ENCODE data around the gene CCL13.
A peak's percentile ranks its signal among the peaks of the same experiment; 100 is the strongest.
"Not testable (repeated sequence)": the region's sequence is repeated elsewhere in the genome, so short reads cannot be mapped to it uniquely, and the experiment has no call there.

Gene CCL13

DNA sequence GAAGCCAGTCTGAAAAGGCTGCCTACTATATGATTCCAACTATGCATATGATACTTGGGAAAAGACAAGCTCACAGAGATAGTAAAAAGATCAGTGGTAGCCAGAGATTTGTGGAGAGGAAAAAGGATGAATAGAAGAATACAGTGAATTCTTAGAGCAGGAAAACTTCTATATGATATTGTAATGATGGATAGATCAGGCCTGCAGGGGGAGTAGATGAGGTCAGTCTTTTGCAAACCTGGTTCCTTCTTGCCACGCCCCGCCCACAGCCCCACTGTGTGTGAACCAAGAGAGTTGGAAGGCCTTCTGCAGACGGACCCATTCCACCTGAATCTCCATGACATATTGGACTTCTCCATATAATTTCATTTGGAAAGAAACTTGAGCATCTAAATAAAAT is 37.8 kb upstream of the CCL13 start:
- TF ChIP-seq, protein P1, sequence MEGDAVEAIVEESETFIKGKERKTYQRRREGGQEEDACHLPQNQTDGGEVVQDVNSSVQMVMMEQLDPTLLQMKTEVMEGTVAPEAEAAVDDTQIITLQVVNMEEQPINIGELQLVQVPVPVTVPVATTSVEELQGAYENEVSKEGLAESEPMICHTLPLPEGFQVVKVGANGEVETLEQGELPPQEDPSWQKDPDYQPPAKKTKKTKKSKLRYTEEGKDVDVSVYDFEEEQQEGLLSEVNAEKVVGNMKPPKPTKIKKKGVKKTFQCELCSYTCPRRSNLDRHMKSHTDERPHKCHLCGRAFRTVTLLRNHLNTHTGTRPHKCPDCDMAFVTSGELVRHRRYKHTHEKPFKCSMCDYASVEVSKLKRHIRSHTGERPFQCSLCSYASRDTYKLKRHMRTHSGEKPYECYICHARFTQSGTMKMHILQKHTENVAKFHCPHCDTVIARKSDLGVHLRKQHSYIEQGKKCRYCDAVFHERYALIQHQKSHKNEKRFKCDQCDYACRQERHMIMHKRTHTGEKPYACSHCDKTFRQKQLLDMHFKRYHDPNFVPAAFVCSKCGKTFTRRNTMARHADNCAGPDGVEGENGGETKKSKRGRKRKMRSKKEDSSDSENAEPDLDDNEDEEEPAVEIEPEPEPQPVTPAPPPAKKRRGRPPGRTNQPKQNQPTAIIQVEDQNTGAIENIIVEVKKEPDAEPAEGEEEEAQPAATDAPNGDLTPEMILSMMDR (IDR thresholded peaks at IDR 0.05; ENCODE audit: low read length, missing control alignments): no peak
- H3K4me3 ChIP-seq (replicated peaks; ENCODE audit: low read depth, low read length): no peak overlapping the region
- DNase-seq (ENCODE audit: low read depth): no peak

DNA sequence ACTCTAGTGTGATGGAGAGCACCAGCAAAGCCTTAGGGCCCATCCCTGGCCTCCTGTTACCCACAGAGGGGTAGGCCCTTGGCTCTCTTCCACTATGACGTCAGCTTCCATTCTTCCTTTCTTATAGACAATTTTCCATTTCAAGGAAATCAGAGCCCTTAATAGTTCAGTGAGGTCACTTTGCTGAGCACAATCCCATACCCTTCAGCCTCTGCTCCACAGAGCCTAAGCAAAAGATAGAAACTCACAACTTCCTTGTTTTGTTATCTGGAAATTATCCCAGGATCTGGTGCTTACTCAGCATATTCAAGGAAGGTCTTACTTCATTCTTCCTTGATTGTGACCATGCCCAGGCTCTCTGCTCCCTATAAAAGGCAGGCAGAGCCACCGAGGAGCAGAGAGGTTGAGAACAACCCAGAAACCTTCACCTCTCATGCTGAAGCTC is 37.2 kb upstream of the CCL13 start, which contains the start of gene CCL8:
TSS of gene CCL8 (plus strand) at position 397 of the 445 bp plus-strand sequence. CDS start 67 bp downstream, outside the sequence.
- TF ChIP-seq, protein P1 (IDR thresholded peaks at IDR 0.05; ENCODE audit: low read length, missing control alignments): no peak
- DNase-seq (ENCODE audit: low read depth): peak; percentile 32
- no peak within 1 kb of the TSS for H3K4me3 ChIP-seq (replicated peaks; ENCODE audit: low read depth, low read length)

DNA sequence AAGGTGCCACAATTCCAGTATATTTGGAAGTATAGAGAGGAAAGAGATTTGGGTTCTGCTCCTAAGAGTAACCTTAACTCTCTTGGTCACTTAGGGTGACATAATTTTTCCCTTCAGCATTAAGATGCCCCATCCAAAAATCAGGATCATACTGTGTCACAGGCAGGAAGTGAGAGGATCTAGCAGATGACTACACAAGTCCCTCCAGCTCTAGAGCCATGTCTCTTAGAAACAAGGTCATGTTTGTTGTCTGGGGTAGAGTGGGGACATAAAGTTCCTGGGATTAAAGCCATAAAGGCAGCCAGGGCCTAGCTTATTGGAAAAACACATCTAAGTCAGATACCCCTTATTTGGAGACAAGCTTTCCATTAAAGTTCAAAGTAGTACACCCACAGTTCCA is 34.3 kb upstream of the CCL13 start:
- TF ChIP-seq, protein P1 (IDR thresholded peaks at IDR 0.05; ENCODE audit: low read length, missing control alignments): no peak
- H3K4me3 ChIP-seq (replicated peaks; ENCODE audit: low read depth, low read length): no peak overlapping the region
- no peak for DNase-seq (ENCODE audit: low read depth)

DNA sequence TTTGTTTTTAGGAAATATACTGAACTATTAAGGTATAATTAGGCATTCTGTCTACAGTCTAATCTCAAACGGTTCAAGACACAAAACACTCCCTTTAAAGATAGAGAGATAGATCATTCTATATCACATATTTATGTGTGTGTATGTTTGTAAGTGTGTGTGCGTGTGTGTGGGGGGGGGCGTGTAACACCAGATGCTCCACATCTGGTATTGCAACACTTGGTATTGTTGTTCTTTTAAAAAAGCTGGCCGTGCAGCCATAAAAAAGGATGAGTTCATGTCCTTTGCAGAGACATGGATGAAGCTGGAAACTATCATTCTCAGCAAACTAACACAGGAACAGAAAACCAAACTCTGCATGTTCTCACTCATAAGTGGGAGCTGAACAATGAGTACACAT is 28.7 kb upstream of the CCL13 start:
- peak; percentile 80 for DNase-seq (ENCODE audit: low read depth)
- not testable (repeated sequence) for H3K4me3 ChIP-seq (replicated peaks; ENCODE audit: low read depth, low read length)

DNA sequence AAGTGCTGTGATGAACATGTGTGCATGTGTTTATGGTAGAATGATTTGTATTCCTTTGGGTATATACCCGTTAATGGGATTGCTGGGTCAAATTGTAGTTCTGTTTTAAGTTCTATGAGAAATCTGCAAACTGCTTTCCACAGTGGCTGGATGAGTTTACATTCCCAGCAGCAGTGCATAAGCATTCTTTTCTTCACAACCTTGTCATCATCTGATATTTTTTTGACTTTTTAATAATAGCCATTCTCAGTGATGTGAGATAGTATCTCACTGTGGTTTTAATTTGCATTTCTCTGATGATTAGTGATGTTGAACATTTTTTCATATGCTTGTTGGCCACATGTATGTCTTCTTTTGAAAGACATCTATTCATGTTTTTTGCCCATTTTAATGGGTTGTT is 18.6 kb upstream of the CCL13 start:
- DNase-seq (ENCODE audit: low read depth): no peak
- TF ChIP-seq, protein P1 (IDR thresholded peaks at IDR 0.05; ENCODE audit: low read length, missing control alignments): no peak
- no peak overlapping the region for H3K4me3 ChIP-seq (replicated peaks; ENCODE audit: low read depth, low read length)

DNA sequence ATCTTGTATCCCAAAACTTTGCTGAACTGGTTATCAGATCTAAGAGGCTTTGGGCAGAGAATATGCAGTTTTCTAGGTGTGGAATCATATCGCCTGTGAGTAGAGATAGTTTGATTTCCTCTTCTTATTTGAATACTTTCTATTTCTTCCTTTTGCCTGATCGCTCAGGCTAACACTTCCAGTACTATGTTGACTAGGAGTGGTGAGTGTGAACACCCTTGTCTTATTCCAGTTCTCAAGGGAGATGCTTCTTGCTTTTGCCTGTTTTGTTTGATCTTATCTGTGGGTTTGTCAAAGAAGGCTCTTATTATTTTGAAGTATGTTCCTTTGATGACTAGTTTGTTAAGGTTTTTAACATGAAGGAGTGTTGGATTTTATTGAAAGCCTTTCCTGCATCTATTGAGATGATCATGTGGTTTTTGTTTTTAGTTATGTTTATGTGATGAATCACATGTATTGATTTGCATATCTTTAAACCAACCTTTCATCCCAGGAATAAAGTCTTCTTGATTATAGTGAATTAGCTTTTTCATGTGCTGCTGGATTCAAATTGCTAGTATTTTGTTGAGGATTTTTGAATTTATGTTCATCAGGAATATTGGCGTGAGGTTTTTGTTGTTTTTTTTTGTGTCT is 17.0 kb upstream of the CCL13 start:
- no peak for DNase-seq (ENCODE audit: low read depth)
- H3K4me3 ChIP-seq (replicated peaks; ENCODE audit: low read depth, low read length): no peak overlapping the region
- TF ChIP-seq, protein P1 (IDR thresholded peaks at IDR 0.05; ENCODE audit: low read length, missing control alignments): no peak

DNA sequence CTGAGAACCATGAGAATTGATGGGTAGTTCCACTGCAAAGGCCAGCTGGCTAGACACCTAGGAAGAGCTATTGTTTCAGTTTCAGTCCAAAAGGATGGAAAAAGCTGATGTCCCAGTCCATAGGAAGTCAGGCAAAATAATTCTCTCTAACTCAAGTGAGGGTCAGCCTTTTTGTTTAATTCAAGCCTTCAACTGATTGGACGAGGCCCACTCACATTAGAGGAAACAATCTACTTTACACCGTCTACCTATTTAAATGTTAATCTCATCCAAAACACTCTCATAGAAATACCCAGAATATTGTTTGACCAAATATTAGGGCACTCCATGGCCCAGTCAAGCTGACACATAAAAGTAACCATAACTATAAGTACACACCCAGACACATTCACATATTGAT is 14.4 kb upstream of the CCL13 start:
- H3K4me3 ChIP-seq (replicated peaks; ENCODE audit: low read depth, low read length): no peak overlapping the region
- no peak for DNase-seq (ENCODE audit: low read depth)
- TF ChIP-seq, protein P1 (IDR thresholded peaks at IDR 0.05; ENCODE audit: low read length, missing control alignments): no peak
